Gastroesophageal sphincter (tissue), 4 donors: ENCODE results near the gene CENPX. TPM values are rescaled to one million over a fixed set of nuclear protein-coding genes. Genes with fewer than 3 reads are reported as not detected.

ENCODE experiments used
- ATAC-seq: fragments of 150-250 bp; one replicate; pipeline ENCODE4 v1.9.1; 2016; ENCODE audit warnings: mild to moderate bottlenecking, moderate library complexity
- H3K27ac ChIP-seq, 4 donors: fragments of 200-600 bp; sonication (generic) in 3 of 4; 1 replicate in 3 of 4; 2 replicates in 1 of 4; pipeline ENCODE4 v1.5.1; 2016 to 2019
- H3K27me3 ChIP-seq: fragments of 200-600 bp; sonication (generic); one replicate; pipeline ENCODE4 v1.5.1; 2019
- H3K36me3 ChIP-seq, 2 donors: fragments of 200-600 bp; sonication (generic); one replicate each; pipeline ENCODE4 v1.5.1; 2019; ENCODE audit warnings: control low read depth in 1 of 2
- H3K4me1 ChIP-seq, 3 donors: fragments of 200-600 bp; sonication (generic); 1 replicate in 2 of 3; 2 replicates in 1 of 3; pipeline ENCODE4 v1.5.1; 2016 to 2019; ENCODE audit warnings: control low read depth in 2 of 3
- H3K4me3 ChIP-seq, 2 donors: fragments of 200-600 bp; sonication (generic); one replicate each; pipeline ENCODE4 v1.5.1; 2019; ENCODE audit warnings: mild to moderate bottlenecking in 1 of 2, moderate library complexity in 1 of 2
- H3K9me3 ChIP-seq, 3 donors: fragments of 200-600 bp; sonication (generic); one replicate each; pipeline ENCODE4 v1.5.1; 2017 to 2019; ENCODE audit warnings: control low read depth in 2 of 3
- EP300 ChIP-seq: sonication (generic); formaldehyde crosslinking; IDR thresholded peaks from one replicate; pipeline ENCODE4 v1.6.1; 2017; ENCODE audit warnings: antibody characterized with exemption, mild to moderate bottlenecking
- POLR2A ChIP-seq, 2 donors: fragments of 450-650 bp; IDR thresholded peaks; one replicate each; pipeline ENCODE4 v1.6.1; 2017; ENCODE audit warnings: antibody characterized with exemption in 2 of 2, mild to moderate bottlenecking in 2 of 2, moderate library complexity in 1 of 2
- POLR2AphosphoS5 ChIP-seq: sonication (generic); formaldehyde crosslinking; IDR thresholded peaks from one replicate; pipeline ENCODE4 v1.6.1; 2017; ENCODE audit warnings: antibody characterized with exemption
- WGBS, 2 donors: methylation state at CpG; one replicate each; pipeline ENCODE4 v1.1.5; 2018; ENCODE audit warnings: low coverage in 1 of 2; 5-methylcytosine and 5-hydroxymethylcytosine counted together
- total RNA-seq, 4 donors: library from RNA; depleted of rRNA; stranded (reverse); fragments of >200 nt; gene quantifications; one replicate each; pipeline ENCODE4 v1.1.0, GENCODE V29; 2016
- TF ChIP-seq, protein P1 (sequence below), 4 experiments: fragments of 200-600 bp in 2 of 4; fragments of 450-650 bp in 2 of 4; sonication (generic) in 1 of 4; IDR thresholded peaks; one replicate each; pipeline ENCODE4 v1.5.1; 2017 to 2019; ENCODE audit warnings: antibody characterized with exemption in 4 of 4, mild to moderate bottlenecking in 2 of 4, moderate library complexity in 2 of 4

The CENPX gene
- total RNA-seq, 4 donors from 2014 or later = 65.3 to 110 (median 78.8) TPM

DNA sequence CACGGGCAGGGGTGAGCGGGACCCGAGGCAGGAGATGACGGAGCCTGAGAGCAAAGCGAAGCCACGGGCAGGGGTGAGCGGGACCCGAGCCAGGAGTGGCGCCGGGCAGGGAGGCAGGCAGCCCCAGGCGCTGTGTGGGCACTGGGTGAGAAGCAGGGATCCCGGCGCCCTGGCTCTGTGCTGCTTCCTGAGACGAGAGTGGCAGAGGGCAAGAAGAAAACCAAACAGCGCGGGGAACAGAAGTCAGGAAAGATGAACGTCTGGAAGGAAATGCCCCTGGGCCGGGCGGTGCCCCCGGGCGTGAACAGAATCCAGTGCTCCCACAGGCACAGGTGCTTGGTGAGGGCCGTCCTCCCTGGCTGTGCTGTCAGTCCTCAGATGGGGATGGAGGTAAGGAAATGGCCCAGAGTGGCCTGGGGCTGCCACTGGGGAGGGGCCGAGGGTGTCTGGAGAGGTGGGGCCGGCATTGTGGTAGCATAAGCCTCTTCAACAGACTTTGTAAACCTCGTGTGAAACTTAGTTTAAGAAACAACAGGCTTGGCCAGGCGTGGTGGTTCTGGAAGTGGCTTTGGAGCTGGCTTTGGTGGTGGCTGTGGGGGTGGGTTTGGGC, 35.4 kb downstream of the CENPX start:
- H3K36me3 ChIP-seq = peaks cover 0 to 65% of the 10 kb centered on the region in 2 donors
- no peaks in the 10 kb centered on the region for H3K9me3 ChIP-seq
- peaks cover 0 to 14% (median 12%) of the 10 kb centered on the region in 3 donors for H3K4me1 ChIP-seq
- no peak overlapping the region for H3K4me3 ChIP-seq
- H3K27ac ChIP-seq = no peak overlapping the region
- no peaks in the 10 kb centered on the region for H3K27me3 ChIP-seq
- no peak for ATAC-seq
- WGBS, 2 donors = 81 to 92% methylated on average over 16 to 18 of the region's 26 CpGs
- TF ChIP-seq, protein P1, sequence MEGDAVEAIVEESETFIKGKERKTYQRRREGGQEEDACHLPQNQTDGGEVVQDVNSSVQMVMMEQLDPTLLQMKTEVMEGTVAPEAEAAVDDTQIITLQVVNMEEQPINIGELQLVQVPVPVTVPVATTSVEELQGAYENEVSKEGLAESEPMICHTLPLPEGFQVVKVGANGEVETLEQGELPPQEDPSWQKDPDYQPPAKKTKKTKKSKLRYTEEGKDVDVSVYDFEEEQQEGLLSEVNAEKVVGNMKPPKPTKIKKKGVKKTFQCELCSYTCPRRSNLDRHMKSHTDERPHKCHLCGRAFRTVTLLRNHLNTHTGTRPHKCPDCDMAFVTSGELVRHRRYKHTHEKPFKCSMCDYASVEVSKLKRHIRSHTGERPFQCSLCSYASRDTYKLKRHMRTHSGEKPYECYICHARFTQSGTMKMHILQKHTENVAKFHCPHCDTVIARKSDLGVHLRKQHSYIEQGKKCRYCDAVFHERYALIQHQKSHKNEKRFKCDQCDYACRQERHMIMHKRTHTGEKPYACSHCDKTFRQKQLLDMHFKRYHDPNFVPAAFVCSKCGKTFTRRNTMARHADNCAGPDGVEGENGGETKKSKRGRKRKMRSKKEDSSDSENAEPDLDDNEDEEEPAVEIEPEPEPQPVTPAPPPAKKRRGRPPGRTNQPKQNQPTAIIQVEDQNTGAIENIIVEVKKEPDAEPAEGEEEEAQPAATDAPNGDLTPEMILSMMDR (IDR thresholded peaks at IDR 0.05) = no peak
- no peak for TF ChIP-seq POLR2A (IDR thresholded peaks at IDR 0.05)

DNA sequence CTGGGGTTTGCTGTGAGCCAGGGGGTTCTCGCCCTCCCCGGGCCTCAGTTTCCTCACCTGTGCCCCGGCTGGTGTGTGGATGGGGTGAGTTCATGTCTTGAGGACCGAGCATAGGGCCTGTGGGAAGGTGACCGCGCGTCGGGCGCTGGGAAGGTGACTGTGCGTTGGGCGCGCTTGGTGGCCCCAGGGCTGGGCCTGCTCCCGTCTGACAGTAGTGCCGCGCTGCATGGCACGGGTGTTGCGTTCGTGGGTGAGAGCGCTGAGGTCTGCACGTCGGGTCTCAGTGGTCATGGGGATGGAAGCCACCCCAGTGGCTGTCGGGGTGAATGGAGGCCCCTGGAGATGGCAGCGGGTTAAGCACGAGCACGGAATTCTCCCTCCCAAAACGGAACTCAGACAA, 36.1 kb downstream of the CENPX start:
- no peaks in the 10 kb centered on the region for H3K27me3 ChIP-seq
- no peak overlapping the region for H3K27ac ChIP-seq
- TF ChIP-seq POLR2A (IDR thresholded peaks at IDR 0.05) = no peak
- no peak for TF ChIP-seq EP300
- no peak for TF ChIP-seq POLR2AphosphoS5
- TF ChIP-seq, protein P1 (IDR thresholded peaks at IDR 0.05) = no peak
- 88% methylated on average over 2 of the region's 26 CpGs; no CpG with 5 or more reads in 1 of the 2 donors for WGBS, 2 donors
- H3K9me3 ChIP-seq = no peaks in the 10 kb centered on the region
- H3K4me1 ChIP-seq = peaks cover 0 to 8% (median 6%) of the 10 kb centered on the region in 3 donors
- ATAC-seq = no peak
- peaks cover 0 to 71% of the 10 kb centered on the region in 2 donors for H3K36me3 ChIP-seq
- no peak overlapping the region for H3K4me3 ChIP-seq

DNA sequence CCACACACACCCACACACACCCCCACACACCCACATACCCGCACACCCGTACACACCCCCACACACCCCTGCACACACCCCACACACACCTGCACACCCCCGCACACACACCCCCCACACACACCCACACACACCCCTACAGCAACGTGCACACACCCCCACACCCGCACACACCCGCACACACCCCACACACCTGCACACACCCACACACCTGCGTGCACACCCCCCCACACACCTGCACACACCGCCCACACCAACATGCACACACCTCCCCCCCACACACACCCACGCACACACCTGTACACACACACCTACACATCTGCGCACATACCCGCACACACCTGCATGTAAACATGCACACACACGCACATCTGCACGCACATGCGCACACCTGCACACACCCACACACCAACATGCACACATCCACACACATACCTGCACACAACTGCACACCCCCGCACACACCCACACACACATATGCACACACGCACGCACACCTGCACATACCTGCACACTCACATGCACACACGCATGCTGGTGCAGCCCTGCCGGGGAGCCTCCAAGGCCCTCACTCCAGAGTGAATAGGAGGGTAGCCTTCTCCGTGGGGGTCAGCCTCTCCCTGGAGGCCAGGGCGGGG, 37.8 kb downstream of the CENPX start:
- Histone ChIP-seq H3K36me3 (peaks cover 0 to 82% of the 10 kb centered on the region in 2 donors), H3K27me3 (no peaks in the 10 kb centered on the region), H3K4me1 (no peaks in the 10 kb centered on the region), H3K27ac (no peak overlapping the region), H3K9me3 (no peaks in the 10 kb centered on the region), H3K4me3 (no peak overlapping the region)
- 90 to 96% methylated on average over 4 to 12 of the region's 21 CpGs for WGBS, 2 donors
- TF ChIP-seq, protein P1 (IDR thresholded peaks at IDR 0.05) = no peak
- no peak for TF ChIP-seq POLR2A (IDR thresholded peaks at IDR 0.05)
- no peak for TF ChIP-seq EP300
- no peak for TF ChIP-seq POLR2AphosphoS5
- ATAC-seq = no peak

DNA sequence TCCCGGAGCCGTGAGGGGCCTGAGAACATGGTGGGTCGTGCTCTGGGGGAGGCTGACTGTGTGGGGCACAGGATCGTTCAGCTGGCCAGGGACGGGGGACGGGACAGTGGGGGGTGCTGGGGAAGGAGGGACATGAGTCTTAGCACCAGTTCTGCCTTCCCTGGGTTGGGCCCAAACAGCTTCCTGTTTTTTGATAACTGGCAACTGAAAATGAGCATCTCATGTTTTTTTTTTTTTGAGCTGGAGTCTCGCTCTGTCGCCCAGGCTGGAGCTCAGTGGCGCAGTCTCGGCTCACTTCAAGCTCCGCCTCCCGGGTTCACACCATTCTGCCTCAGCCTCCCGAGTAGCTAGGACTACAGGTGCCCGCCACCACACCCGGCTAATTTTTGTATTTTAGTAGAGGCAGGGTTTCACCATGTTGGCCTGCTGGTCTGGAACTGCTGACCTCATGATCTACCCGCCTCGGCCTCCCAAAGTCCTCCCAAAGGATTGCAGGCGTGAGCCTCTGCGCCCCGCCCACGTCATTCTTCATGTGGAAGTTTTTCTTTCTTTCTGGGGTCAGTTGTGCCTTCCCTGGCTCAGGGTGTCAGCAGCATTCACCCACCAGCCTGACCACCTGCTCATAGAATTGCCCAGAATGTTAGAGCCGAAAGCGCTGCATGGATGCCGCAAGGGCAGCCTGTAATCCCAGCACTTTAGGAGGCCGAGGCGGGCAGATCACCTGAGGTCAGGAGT, 38.9 kb downstream of the CENPX start:
- ATAC-seq = no peak
- WGBS, 2 donors = 97 to 100% methylated on average over 1 to 17 of the region's 26 CpGs
- H3K9me3 ChIP-seq = no peaks in the 10 kb centered on the region

More for the DNA sequence above, 38.9 kb downstream of the CENPX start:
- TF ChIP-seq, protein P1 (IDR thresholded peaks at IDR 0.05) = no peak
- TF ChIP-seq EP300 (no peak), POLR2AphosphoS5 (no peak), POLR2A (IDR thresholded peaks at IDR 0.05) (no peak)
- Histone ChIP-seq H3K27me3 (no peaks in the 10 kb centered on the region), H3K36me3 (peaks cover 0 to 83% of the 10 kb centered on the region in 2 donors), H3K27ac (no peak overlapping the region), H3K4me1 (peaks cover 0 to 4% (median 0%) of the 10 kb centered on the region in 3 donors), H3K4me3 (no peak overlapping the region)
